ENCODE results near the gene FAM8A1. TPM values are rescaled to one million over a fixed set of nuclear protein-coding genes. Genes with fewer than 3 reads are reported as not detected.
"Not testable (repeated sequence)": the region's sequence is repeated elsewhere in the genome, so short reads cannot be mapped to it uniquely, and the experiment has no call there.

FAM8A1 gene
- total and polyA plus RNA-seq, 2 donors (not counting 3 experiments of a cell fraction or from before 2014, with no cell fraction given) = 4.8 to 11.3 TPM

GRCh38 chr6:17585766-17586490 lies 14.2 kb upstream of the FAM8A1 start:
- BruUV-seq (replicated peaks) = no TSS peak
- H3K9me3 ChIP-seq (replicated peaks; ENCODE audit: control insufficient read depth, insufficient read depth, low read length) = no peaks in the 10 kb centered on the region
- H3K27ac ChIP-seq (ENCODE audit: insufficient read depth, low read depth, low read length) = no peak overlapping the region
- dilution Hi-C loops (cut with MboI; ENCODE audit: extremely low pct_ligation_motif_present, low sequenced_read_pairs) = no loop called here
- DNase-seq (ENCODE audit: low read depth, low spot score) (peak; percentile 11), FAIRE-seq (no peak)
- CTCF ChIA-PET = interaction anchor here (0.7 to 1.1 kb wide), 6 partner anchors 10 to 432 kb away, joined by 3 to 4 read pairs (median 3); no protein-coding TSS in a partner anchor
- H3K4me2 ChIP-seq (ENCODE audit: insufficient read depth, low read length) = no peak overlapping the region
- H4K20me1 ChIP-seq (replicated peaks; ENCODE audit: control insufficient read depth, extremely low read depth, insufficient read depth, low read length) = no peaks in the 10 kb centered on the region
- H3K4me1 ChIP-seq (ENCODE audit: control insufficient read depth, extremely low read depth, insufficient read depth, low read length) = peaks cover 8% of the 10 kb centered on the region
- H3K27me3 ChIP-seq (ENCODE audit: control insufficient read depth in 2 of 2, insufficient read depth in 2 of 2, low read length in 2 of 2) = no peaks in the 10 kb centered on the region
- no peaks in the 10 kb centered on the region for H3K36me3 ChIP-seq (ENCODE audit: control insufficient read depth in 2 of 2, extremely low read depth in 1 of 2, insufficient read depth in 2 of 2, low read length in 2 of 2)
- H3K9ac ChIP-seq (replicated peaks; ENCODE audit: extremely low read depth, insufficient read depth, low read length) = no peak overlapping the region
- no peak overlapping the region for H2AFZ ChIP-seq (ENCODE audit: low read depth, low read length)
- no peaks in the 10 kb centered on the region for H3K9me1 ChIP-seq (replicated peaks; ENCODE audit: control insufficient read depth, extremely low read depth, insufficient read depth, low read length)
- intact Hi-C loops (cut with micrococcal nuclease) = no loop called here
- no peak overlapping the region for H3K4me3 ChIP-seq (replicated peaks in 1 of 3; ENCODE audit: insufficient read depth in 1 of 3, low read depth in 1 of 3, low read length in 3 of 3)
- POLR2A ChIA-PET = no interaction called here
- TF ChIP-seq CTCF (IDR thresholded peaks at IDR 0.05; ENCODE audit: extremely low read depth in 1 of 2, insufficient read depth in 1 of 2, low read depth in 1 of 2, low read length in 2 of 2) (peak; percentile 4 to 11), FOS (IDR thresholded peaks at IDR 0.05; ENCODE audit: borderline replicate concordance, insufficient read depth, low read length) (no peak), GATA2 (IDR thresholded peaks at IDR 0.05; ENCODE audit: insufficient read depth, insufficient read length, low read depth, low read length) (peak; percentile 13)
- no peaks in the 10 kb centered on the region for H3K79me2 ChIP-seq (ENCODE audit: control insufficient read depth, insufficient read depth, low read length)

GRCh38 chr6:17586623-17587022 lies 13.5 kb upstream of the FAM8A1 start:
- H4K20me1 ChIP-seq (replicated peaks; ENCODE audit: control insufficient read depth, extremely low read depth, insufficient read depth, low read length); dilution Hi-C loops (cut with MboI; ENCODE audit: extremely low pct_ligation_motif_present, low sequenced_read_pairs); FAIRE-seq; intact Hi-C loops (cut with micrococcal nuclease); H3K9me3 ChIP-seq (replicated peaks; ENCODE audit: control insufficient read depth, insufficient read depth, low read length); H3K9me1 ChIP-seq (replicated peaks; ENCODE audit: control insufficient read depth, extremely low read depth, insufficient read depth, low read length); H3K79me2 ChIP-seq (ENCODE audit: control insufficient read depth, insufficient read depth, low read length); H3K4me3 ChIP-seq (replicated peaks in 1 of 3; ENCODE audit: insufficient read depth in 1 of 3, low read depth in 1 of 3, low read length in 3 of 3); CTCF ChIA-PET; H3K4me1 ChIP-seq (ENCODE audit: control insufficient read depth, extremely low read depth, insufficient read depth, low read length); H3K9ac ChIP-seq (replicated peaks; ENCODE audit: extremely low read depth, insufficient read depth, low read length); H3K27me3 ChIP-seq (ENCODE audit: control insufficient read depth in 2 of 2, insufficient read depth in 2 of 2, low read length in 2 of 2); H2AFZ ChIP-seq (ENCODE audit: low read depth, low read length); BruUV-seq (replicated peaks); POLR2A ChIA-PET; DNase-seq (ENCODE audit: low read depth, low spot score); H3K36me3 ChIP-seq (ENCODE audit: control insufficient read depth in 2 of 2, extremely low read depth in 1 of 2, insufficient read depth in 2 of 2, low read length in 2 of 2); H3K27ac ChIP-seq (ENCODE audit: insufficient read depth, low read depth, low read length); H3K4me2 ChIP-seq (ENCODE audit: insufficient read depth, low read length): not testable (repeated sequence)
